HCT116 (cell line): ENCODE measurements around the gene LEO1. TPM values are rescaled to one million over a fixed set of nuclear protein-coding genes. Genes with fewer than 3 reads are reported as not detected.

Experiments
- ATF3 ChIP-seq: IDR thresholded peaks from 2 replicates; pipeline ENCODE4 v1.6.1; 2012
- CBX3 ChIP-seq: IDR thresholded peaks from 2 replicates; pipeline ENCODE4 v1.6.1; 2012; ENCODE audit warnings: low read depth
- EGR1 ChIP-seq: IDR thresholded peaks from 2 replicates; pipeline ENCODE4 v1.6.1; 2012; ENCODE audit warnings: low read depth
- FOSL1 ChIP-seq: IDR thresholded peaks from 2 replicates; pipeline ENCODE4 v1.6.1; 2012; ENCODE audit warnings: low read depth
- JUND ChIP-seq: IDR thresholded peaks from 2 replicates; pipeline ENCODE4 v1.6.1; 2012
- SIN3A ChIP-seq: IDR thresholded peaks from 2 replicates; pipeline ENCODE4 v1.6.1; 2012; ENCODE audit warnings: low read depth
- SP1 ChIP-seq: IDR thresholded peaks from 2 replicates; pipeline ENCODE4 v1.6.1; 2012; ENCODE audit warnings: low read depth
- SRF ChIP-seq: IDR thresholded peaks from 2 replicates; pipeline ENCODE4 v1.6.1; 2012; ENCODE audit warnings: low read depth
- YY1 ChIP-seq: IDR thresholded peaks from 2 replicates; pipeline ENCODE4 v1.6.1; 2011; ENCODE audit warnings: low read length, low read depth, moderate library complexity, mild to moderate bottlenecking; ENCODE audit not compliant: insufficient replicate concordance; ENCODE audit errors: extremely low read depth
- ZBTB33 ChIP-seq: IDR thresholded peaks from 2 replicates; pipeline ENCODE4 v1.6.1; 2011; ENCODE audit warnings: mild to moderate bottlenecking, low read length, moderate library complexity; ENCODE audit not compliant: insufficient replicate concordance; ENCODE audit errors: extremely low read depth
- ZNF274 ChIP-seq: fragments of 200-500 bp; sonication (Bioruptor generic); IDR thresholded peaks from 2 replicates; pipeline ENCODE4 v1.6.1; 2014; ENCODE audit warnings: mild to moderate bottlenecking, low read depth, low read length, inconsistent platforms
- total RNA-seq: library from RNA; stranded (reverse); gene quantifications from one replicate; pipeline ENCODE4 v1.2.1, GENCODE V29; 2021; ENCODE audit not compliant: unreplicated experiment

Gene LEO1
- total RNA-seq, 1 experiment from 2014 or later = 27.8 TPM

- TF ChIP-seq ZBTB33 (no peak), SP1 (no peak), SRF (no peak), ZNF274 (no peak), JUND (no peak), CBX3 (no peak), EGR1 (no peak), ATF3 (no peak), YY1 (no peak), FOSL1 (no peak), SIN3A (no peak)
- TF ChIP-seq, all 23 proteins: peak for 0
Observed at GRCh38 chr15:52020221-52021085, 48.9 kb upstream of the LEO1 start (continued).
